Tibial artery (tissue), 4 donors: ENCODE measurements around the gene ASB3.
A peak's percentile ranks its signal among the peaks of the same experiment; 100 is the strongest.

ENCODE experiments used
- DNase-seq, 2 donors: peaks; one replicate each; pipeline ENCODE4 v3.0.0-alpha.2; 2019
- H3K27ac ChIP-seq, 2 donors: fragments of 200-600 bp; sonication (generic) in 1 of 2; 1 replicate in 1 of 2; 2 replicates in 1 of 2; pipeline ENCODE4 v1.5.1; 2018 to 2019; ENCODE audit warnings: mild to moderate bottlenecking in 1 of 2
- H3K27me3 ChIP-seq, 2 donors: fragments of 200-600 bp; sonication (generic) in 1 of 2; one replicate each; pipeline versions ENCODE4 v1.5.1 to v1.6.0; 2016 to 2019
- H3K36me3 ChIP-seq, 3 donors: fragments of 200-600 bp; sonication (generic) in 2 of 3; one replicate each; pipeline ENCODE4 v1.5.1; 2016 to 2019; ENCODE audit warnings: mild to moderate bottlenecking in 2 of 3
- H3K4me1 ChIP-seq, 4 donors: fragments of 200-600 bp; sonication (generic) in 2 of 4; 1 replicate in 3 of 4; 2 replicates in 1 of 4; pipeline ENCODE4 v1.5.1; 2016 to 2019
- H3K4me3 ChIP-seq, 2 donors: fragments of 200-600 bp; sonication (generic) in 1 of 2; 1 replicate in 1 of 2; 2 replicates in 1 of 2; pipeline ENCODE4 v1.5.1; 2018 to 2019; ENCODE audit warnings: mild to moderate bottlenecking in 2 of 2
- H3K9me3 ChIP-seq, 3 donors: fragments of 200-600 bp; sonication (generic) in 1 of 3; one replicate each; pipeline ENCODE4 v1.5.1; 2016 to 2019
- intact Hi-C: fragments of 100-400 bp; cut with DNase I; formaldehyde crosslinking; loops from one replicate; pipeline ENCODE4 v1.15.0; 2023; ENCODE audit warnings: low total_unique reads
- TF ChIP-seq, protein P1 (sequence below), 2 experiments: fragments of 200-600 bp in 1 of 2; fragments of 450-650 bp in 1 of 2; IDR thresholded peaks; one replicate each; pipeline ENCODE4 v1.5.1; 2017 to 2019; ENCODE audit warnings: antibody characterized with exemption in 2 of 2, mild to moderate bottlenecking in 1 of 2, moderate library complexity in 1 of 2

The ASB3 gene

DNA sequence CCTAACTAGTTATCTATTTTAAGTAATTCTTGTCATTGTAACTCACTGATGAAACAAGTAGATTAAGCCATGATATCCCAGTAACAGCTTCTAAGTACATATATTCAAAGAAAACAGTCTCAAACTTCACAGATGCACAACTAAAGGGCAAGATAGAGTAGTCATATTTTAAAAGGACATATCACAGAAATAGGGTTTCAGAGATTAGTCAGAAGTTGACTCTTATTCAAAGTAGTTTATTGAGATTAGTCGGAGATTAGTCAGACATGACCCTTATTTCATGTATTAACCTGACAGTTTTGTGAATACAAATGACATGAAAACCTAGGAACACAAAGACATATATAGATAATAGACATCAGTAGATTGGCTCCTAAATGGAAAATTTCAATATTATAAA lies 35.0 kb downstream of the ASB3 start:
- Histone ChIP-seq H3K9me3 (no peaks in the 10 kb centered on the region), H3K4me3 (no peak overlapping the region), H3K36me3 (peaks cover 7 to 23% (median 15%) of the 10 kb centered on the region in 3 donors), H3K27ac (no peak overlapping the region), H3K4me1 (peaks cover 0 to 6% (median 0%) of the 10 kb centered on the region in 4 donors), H3K27me3 (no peaks in the 10 kb centered on the region)
- TF ChIP-seq, protein P1, sequence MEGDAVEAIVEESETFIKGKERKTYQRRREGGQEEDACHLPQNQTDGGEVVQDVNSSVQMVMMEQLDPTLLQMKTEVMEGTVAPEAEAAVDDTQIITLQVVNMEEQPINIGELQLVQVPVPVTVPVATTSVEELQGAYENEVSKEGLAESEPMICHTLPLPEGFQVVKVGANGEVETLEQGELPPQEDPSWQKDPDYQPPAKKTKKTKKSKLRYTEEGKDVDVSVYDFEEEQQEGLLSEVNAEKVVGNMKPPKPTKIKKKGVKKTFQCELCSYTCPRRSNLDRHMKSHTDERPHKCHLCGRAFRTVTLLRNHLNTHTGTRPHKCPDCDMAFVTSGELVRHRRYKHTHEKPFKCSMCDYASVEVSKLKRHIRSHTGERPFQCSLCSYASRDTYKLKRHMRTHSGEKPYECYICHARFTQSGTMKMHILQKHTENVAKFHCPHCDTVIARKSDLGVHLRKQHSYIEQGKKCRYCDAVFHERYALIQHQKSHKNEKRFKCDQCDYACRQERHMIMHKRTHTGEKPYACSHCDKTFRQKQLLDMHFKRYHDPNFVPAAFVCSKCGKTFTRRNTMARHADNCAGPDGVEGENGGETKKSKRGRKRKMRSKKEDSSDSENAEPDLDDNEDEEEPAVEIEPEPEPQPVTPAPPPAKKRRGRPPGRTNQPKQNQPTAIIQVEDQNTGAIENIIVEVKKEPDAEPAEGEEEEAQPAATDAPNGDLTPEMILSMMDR (IDR thresholded peaks at IDR 0.05) = no peak
- intact Hi-C loops = no loop called here
- no peak for DNase-seq

DNA sequence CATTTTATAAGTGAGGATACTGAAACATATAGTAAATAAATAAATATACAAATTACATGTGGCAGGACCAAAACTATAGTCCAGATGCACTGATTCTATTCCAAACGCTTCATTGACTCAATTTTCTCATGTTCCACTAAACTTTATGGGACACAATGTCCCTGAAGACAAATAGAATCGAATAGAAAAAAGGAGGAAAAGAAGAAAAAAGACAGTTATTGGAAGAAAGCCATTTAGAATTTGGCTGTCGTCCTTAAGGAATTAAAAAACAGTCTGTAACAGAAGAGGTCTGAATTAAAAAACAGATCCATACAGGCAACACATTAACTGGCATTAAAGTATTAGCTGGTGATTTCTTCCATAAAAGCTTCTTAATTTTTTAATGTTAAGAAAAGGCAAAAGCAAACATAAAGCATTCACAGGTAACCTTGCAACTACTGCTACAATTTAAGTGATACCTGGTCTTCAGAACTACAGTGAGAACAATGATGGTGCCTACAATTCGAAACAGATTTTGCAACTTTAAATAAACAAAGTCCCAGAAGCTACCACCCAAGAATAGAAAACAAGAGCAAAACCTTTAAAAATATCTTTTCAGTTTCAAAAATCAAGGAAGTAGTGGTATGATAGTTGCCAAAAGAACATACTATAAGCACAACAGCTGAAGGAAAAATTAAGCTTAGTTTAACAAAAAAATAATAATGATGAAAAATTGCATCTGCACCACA lies 36.5 kb downstream of the ASB3 start:
- H3K36me3 ChIP-seq = peaks cover 0 to 19% (median 9%) of the 10 kb centered on the region in 3 donors
- H3K27ac ChIP-seq = no peak overlapping the region

DNA sequence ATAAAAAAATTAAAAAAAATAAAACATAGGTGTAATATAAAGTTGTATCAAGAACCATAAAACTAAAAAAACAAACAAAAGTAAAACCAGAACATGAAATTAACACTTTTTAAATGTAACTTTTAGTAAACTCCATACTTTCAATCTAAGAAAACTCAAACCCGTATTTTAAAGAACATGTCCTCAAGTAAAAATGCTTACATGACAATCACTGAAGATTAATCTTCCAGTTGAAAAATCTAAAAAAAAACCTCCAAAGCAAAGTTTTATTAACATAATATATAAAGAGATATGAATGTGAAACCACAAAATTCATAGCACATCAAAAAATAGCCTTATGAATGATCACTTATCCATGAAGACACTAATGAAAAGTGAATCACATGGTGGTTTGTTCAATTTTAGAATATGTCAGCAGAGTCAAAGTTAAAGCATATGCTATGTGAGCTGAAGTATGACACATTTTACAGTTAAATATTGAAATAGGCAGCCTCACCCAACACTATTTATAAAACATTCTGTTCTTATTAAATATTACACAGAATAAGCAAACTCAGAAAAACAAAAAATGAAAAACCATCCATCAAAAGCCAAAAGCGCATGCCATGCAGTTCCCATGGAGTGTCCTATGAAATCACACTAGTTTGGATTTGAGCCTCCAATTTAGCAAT lies 42.2 kb downstream of the ASB3 start:
- DNase-seq = no peak
- TF ChIP-seq, protein P1 (IDR thresholded peaks at IDR 0.05) = no peak
- intact Hi-C loops = no loop called here
- Histone ChIP-seq H3K27ac (no peak overlapping the region), H3K27me3 (no peaks in the 10 kb centered on the region), H3K4me1 (peaks cover 0 to 30% (median 3%) of the 10 kb centered on the region in 4 donors), H3K36me3 (peaks cover 0 to 19% (median 9%) of the 10 kb centered on the region in 3 donors), H3K4me3 (no peak overlapping the region), H3K9me3 (no peaks in the 10 kb centered on the region)

More for the DNA sequence above, 36.5 kb downstream of the ASB3 start:
- DNase-seq = no peak
- peaks cover 0 to 6% (median 0%) of the 10 kb centered on the region in 4 donors for H3K4me1 ChIP-seq
- intact Hi-C loops = no loop called here
- no peaks in the 10 kb centered on the region for H3K27me3 ChIP-seq
- TF ChIP-seq, protein P1 (IDR thresholded peaks at IDR 0.05) = no peak
- no peaks in the 10 kb centered on the region for H3K9me3 ChIP-seq
- no peak overlapping the region for H3K4me3 ChIP-seq

DNA sequence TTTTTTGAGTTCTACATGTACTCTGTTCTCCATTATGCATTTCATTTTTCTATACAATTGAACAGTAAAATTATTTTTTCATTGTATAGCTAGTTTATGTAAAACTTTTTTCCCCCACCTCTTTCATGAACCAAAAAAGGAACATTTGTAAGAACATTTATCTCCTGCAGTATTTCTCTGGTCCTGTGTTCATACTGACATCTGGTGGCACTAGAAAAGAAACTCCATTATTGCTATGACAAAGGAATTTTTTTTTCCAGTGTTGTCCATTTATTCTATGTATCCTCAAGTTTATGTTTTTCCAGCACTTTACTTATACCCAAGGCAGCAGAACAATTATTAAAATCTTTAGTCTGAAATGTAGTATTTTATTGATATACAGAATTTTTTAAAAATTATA lies 46.6 kb downstream of the ASB3 start:
- no peak for DNase-seq
- intact Hi-C loops = no loop called here
- Histone ChIP-seq H3K27ac (no peak overlapping the region), H3K9me3 (no peaks in the 10 kb centered on the region), H3K4me3 (no peak overlapping the region), H3K27me3 (no peaks in the 10 kb centered on the region), H3K36me3 (peaks cover 0 to 5% (median 0%) of the 10 kb centered on the region in 3 donors), H3K4me1 (peaks cover 0 to 30% (median 3%) of the 10 kb centered on the region in 4 donors)
- TF ChIP-seq, protein P1 (IDR thresholded peaks at IDR 0.05) = peak in 1 of 2 experiments; percentile 21

DNA sequence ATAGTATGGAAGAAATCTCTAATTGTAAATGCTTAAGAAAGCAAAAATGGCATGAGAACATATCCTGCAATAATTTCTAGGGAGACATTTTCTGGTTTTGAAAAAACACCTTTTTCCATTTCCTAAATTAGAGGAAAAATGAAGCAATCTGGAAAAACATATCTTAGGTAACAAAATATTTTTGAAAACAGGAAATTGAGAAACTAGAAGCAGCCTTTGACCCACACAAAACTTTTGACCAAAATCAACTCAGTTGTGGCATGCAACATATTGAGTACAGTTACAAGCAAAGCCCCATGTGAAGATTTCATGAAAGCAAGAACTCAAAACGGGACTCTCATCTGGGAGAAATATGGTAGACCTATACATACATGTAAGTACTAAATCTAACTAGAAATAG lies 47.7 kb downstream of the ASB3 start:
- no peak overlapping the region for H3K4me3 ChIP-seq
- intact Hi-C loops = no loop called here
- DNase-seq = no peak
- H3K9me3 ChIP-seq = no peaks in the 10 kb centered on the region
- TF ChIP-seq, protein P1 (IDR thresholded peaks at IDR 0.05) = no peak
- no peaks in the 10 kb centered on the region for H3K27me3 ChIP-seq
- H3K27ac ChIP-seq = no peak overlapping the region
- H3K4me1 ChIP-seq = peaks cover 0 to 20% (median 3%) of the 10 kb centered on the region in 4 donors
- H3K36me3 ChIP-seq = peaks cover 0 to 6% (median 0%) of the 10 kb centered on the region in 3 donors
